CD4-positive, alpha-beta memory T cell (primary cell): ENCODE measurements around the gene GPAT3. TPM values are rescaled to one million over a fixed set of nuclear protein-coding genes. Genes with fewer than 3 reads are reported as not detected.
"Not testable (repeated sequence)": the region's sequence is repeated elsewhere in the genome, so short reads cannot be mapped to it uniquely, and the experiment has no call there.

ENCODE experiments used
- CTCF ChIA-PET: fragments of 350-600 bp; sonication (Branson Sonifier 250); formaldehyde crosslinking; loops from one replicate; lab custom pipeline; 2021; ENCODE audit warnings: inconsistent platforms; ENCODE audit not compliant: partially characterized antibody; lab: Charles Lee
- POLR2A ChIA-PET: fragments of 350-600 bp; sonication (Branson Sonifier 250); formaldehyde crosslinking; loops from one replicate; lab custom pipeline; 2021; ENCODE audit not compliant: partially characterized antibody; lab: Charles Lee
- DNase-seq, 5 donors: peaks; one replicate each; pipeline versions ENCODE4 v3.0.0 to v3.0.0-alpha.2; 2020 to 2022; ENCODE audit warnings: mixed read lengths in 1 of 5
- H3K27ac ChIP-seq: one replicate; pipeline ENCODE4 v1.7.0; 2013; ENCODE audit warnings: low read depth, low read length
- H3K27me3 ChIP-seq: 2 replicates; pipeline ENCODE4 v1.7.0; 2013; ENCODE audit warnings: mild to moderate bottlenecking, low read length, moderate library complexity; ENCODE audit not compliant: insufficient read depth
- H3K36me3 ChIP-seq: 2 replicates; pipeline ENCODE4 v1.7.0; 2013; ENCODE audit warnings: mild to moderate bottlenecking, low read length, moderate library complexity; ENCODE audit not compliant: insufficient read depth
- H3K4me1 ChIP-seq: 2 replicates; pipeline ENCODE4 v1.7.0; 2013; ENCODE audit warnings: mild to moderate bottlenecking, low read length, moderate library complexity; ENCODE audit not compliant: insufficient read depth
- H3K4me3 ChIP-seq, 2 donors: one replicate each; pipeline ENCODE4 v1.7.0; 2013; ENCODE audit warnings: low read length in 2 of 2, mild to moderate bottlenecking in 1 of 2
- H3K9me3 ChIP-seq, 2 donors: one replicate each; pipeline ENCODE4 v1.7.0; 2013; ENCODE audit warnings: low read length in 2 of 2, control low read depth in 1 of 2; ENCODE audit not compliant: control insufficient read depth in 1 of 2
- H3K27ac Mint-ChIP-seq, 7 donors: one replicate each; pipeline ENCODE4 v1.8.0; 2020 to 2021; ENCODE audit warnings: mixed read lengths in 7 of 7, mild to moderate bottlenecking in 6 of 7, inconsistent platforms in 3 of 7, moderate library complexity in 3 of 7
- H3K27me3 Mint-ChIP-seq, 2 donors: one replicate each; pipeline ENCODE4 v1.8.0; 2020 to 2021; ENCODE audit warnings: mixed read lengths in 2 of 2
- H3K36me3 Mint-ChIP-seq, 2 donors: one replicate each; pipeline ENCODE4 v1.8.0; 2020 to 2021; ENCODE audit warnings: mixed read lengths in 2 of 2, inconsistent platforms in 1 of 2, mild to moderate bottlenecking in 1 of 2
- H3K4me1 Mint-ChIP-seq, 4 donors: one replicate each; pipeline ENCODE4 v1.8.0; 2020 to 2021; ENCODE audit warnings: mixed read lengths in 4 of 4, mild to moderate bottlenecking in 1 of 4
- H3K4me3 Mint-ChIP-seq, 8 donors: one replicate each; pipeline ENCODE4 v1.8.0; 2020 to 2021; ENCODE audit warnings: mixed read lengths in 8 of 8, mild to moderate bottlenecking in 7 of 8, moderate library complexity in 6 of 8, inconsistent platforms in 3 of 8
- H3K9me3 Mint-ChIP-seq, 8 donors: one replicate each; pipeline ENCODE4 v1.8.0; 2020 to 2021; ENCODE audit warnings: mixed read lengths in 8 of 8, mild to moderate bottlenecking in 5 of 8, inconsistent platforms in 3 of 8, moderate library complexity in 1 of 8
- intact Hi-C: fragments of 100-400 bp; cut with micrococcal nuclease; formaldehyde crosslinking; loops from one replicate; pipeline ENCODE4 v1.15.1; 2023
- polyA plus RNA-seq, 2 donors: library from polyadenylated mRNA; unstranded; fragments of 300-500 nt; fragmentation: Illumina TruSeq; gene quantifications; one replicate each; pipeline ENCODE4 v1.2.3, GENCODE V29; 2021
- total RNA-seq, 2 experiments: library from RNA; stranded (reverse); gene quantifications; one replicate each; pipeline ENCODE4 v1.2.3, GENCODE V29; 2021

The GPAT3 gene
- total RNA-seq = 1 to 10 TPM; 7.8 to 8.8 TPM
- polyA plus RNA-seq = 10 to 100 TPM; 11.7 to 13.4 TPM

GRCh38 chr4:83535520-83536361, at the start of gene GPAT3:
GPAT3 (plus strand) TSS chr4:83536108; CDS start chr4:83536623, 515 bp downstream.
- ChIA-PET CTCF (interaction anchor here (0.5 to 1.3 kb wide), 8 partner anchors 9 to 670 kb away, joined by 3 to 4 read pairs (median 3); no protein-coding TSS in a partner anchor), POLR2A (interaction anchor here (0.6 to 3.2 kb wide), 7 partner anchors 9 to 81 kb away, joined by 3 to 34 read pairs (median 3); partner anchors contain the start of gene ABRAXAS1)
- H3K4me1 Mint-ChIP-seq = peaks cover 21 to 38% (median 28%) of the 10 kb centered on the region in 4 donors
- H3K27me3 ChIP-seq = no peaks in the 10 kb centered on the region
- peaks cover 21% of the 10 kb centered on the region for H3K4me1 ChIP-seq
- peaks cover 3 to 7% of the 10 kb centered on the region in 2 donors for H3K27me3 Mint-ChIP-seq
- peak; percentile 58 to 73 (median 67) for DNase-seq
- H3K27ac ChIP-seq = peak within 1 kb of the TSS; percentile 29
- H3K4me3 Mint-ChIP-seq = peak within 1 kb of the TSS; percentile 90 to 99 (median 94)
- H3K9me3 ChIP-seq = no peaks in the 10 kb centered on the region
- no peaks in the 10 kb centered on the region for H3K36me3 ChIP-seq
- intact Hi-C loops = loop anchor here (1.0 to 5.0 kb wide), 5 partner anchors 13 to 79 kb away; partner anchors contain the start of gene MRPS18C
- peak within 1 kb of the TSS; percentile 75 for H3K4me3 ChIP-seq
- H3K27ac Mint-ChIP-seq = peak within 1 kb of the TSS; percentile 79 to 95 (median 89)
- peaks cover 0 to 6% of the 10 kb centered on the region in 2 donors for H3K36me3 Mint-ChIP-seq
- H3K9me3 Mint-ChIP-seq = no peaks in the 10 kb centered on the region

GRCh38 chr4:83486457-83487129, 49.3 kb upstream of the GPAT3 start:
- peak overlapping the region in 6 of 7 donors; percentile 64 to 93 (median 86) for H3K27ac Mint-ChIP-seq
- CTCF ChIA-PET = interaction anchor here (1.3 to 2.0 kb wide), 3 partner anchors 17 to 154 kb away, joined by 3 to 6 read pairs (median 5); no protein-coding TSS in a partner anchor
- Histone ChIP-seq H3K36me3 (no peaks in the 10 kb centered on the region), H3K27me3 (no peaks in the 10 kb centered on the region), H3K9me3 (no peaks in the 10 kb centered on the region), H3K4me1 (peaks cover 23% of the 10 kb centered on the region), H3K4me3 (no peak overlapping the region), H3K27ac (no peak overlapping the region)
- POLR2A ChIA-PET = interaction anchor here (0.5 to 4.5 kb wide), 4 partner anchors 11 to 158 kb away, joined by 3 to 62 read pairs (median 20); partner anchors contain the start of genes GPAT3, HELQ and MRPS18C
- H3K9me3 Mint-ChIP-seq = no peaks in the 10 kb centered on the region
- intact Hi-C loops = loop anchor here (10.0 kb wide), 1 partner anchor 1202 kb away; no protein-coding TSS in a partner anchor
- H3K27me3 Mint-ChIP-seq = peaks cover 0 to 2% of the 10 kb centered on the region in 2 donors
- DNase-seq = no peak
- H3K36me3 Mint-ChIP-seq = peaks cover 0 to 3% of the 10 kb centered on the region in 2 donors
- peak overlapping the region in 4 of 8 donors; percentile 15 to 59 (median 36) for H3K4me3 Mint-ChIP-seq
- H3K4me1 Mint-ChIP-seq = peaks cover 16 to 36% (median 24%) of the 10 kb centered on the region in 4 donors

GRCh38 chr4:83489711-83490326, 46.1 kb upstream of the GPAT3 start:
- no peaks in the 10 kb centered on the region for H3K27me3 ChIP-seq
- no peak for DNase-seq
- no peaks in the 10 kb centered on the region for H3K27me3 Mint-ChIP-seq
- H3K9me3 ChIP-seq = no peaks in the 10 kb centered on the region
- intact Hi-C loops = loop anchor here (10.0 kb wide), 1 partner anchor 1205 kb away; no protein-coding TSS in a partner anchor
- ChIA-PET POLR2A (no interaction called here), CTCF (interaction anchor here (0.7 to 6.0 kb wide), 4 partner anchors 19 to 153 kb away, joined by 3 to 96 read pairs (median 4); no protein-coding TSS in a partner anchor)
- no peaks in the 10 kb centered on the region for H3K36me3 Mint-ChIP-seq
- H3K36me3 ChIP-seq = no peaks in the 10 kb centered on the region
- no peak overlapping the region for H3K4me3 ChIP-seq
- peak overlapping the region in 1 of 8 donors; percentile 52 for H3K4me3 Mint-ChIP-seq
- H3K4me1 Mint-ChIP-seq = peaks cover 7 to 14% (median 10%) of the 10 kb centered on the region in 4 donors
- H3K27ac ChIP-seq = no peak overlapping the region
- no peaks in the 10 kb centered on the region for H3K9me3 Mint-ChIP-seq
- H3K4me1 ChIP-seq = peaks cover 6% of the 10 kb centered on the region
- H3K27ac Mint-ChIP-seq = peak overlapping the region in 1 of 7 donors; percentile 57

- CTCF ChIA-PET = interaction anchor here (0.8 to 6.0 kb wide), 11 partner anchors 10 to 152 kb away, joined by 3 to 96 read pairs (median 4); no protein-coding TSS in a partner anchor
- Histone ChIP-seq H3K27ac (no peak overlapping the region), H3K4me3 (no peak overlapping the region), H3K9me3 (no peaks in the 10 kb centered on the region), H3K36me3 (no peaks in the 10 kb centered on the region), H3K4me1 (no peaks in the 10 kb centered on the region), H3K27me3 (no peaks in the 10 kb centered on the region)
- no peak overlapping the region for H3K27ac Mint-ChIP-seq
- no peaks in the 10 kb centered on the region for H3K27me3 Mint-ChIP-seq
- POLR2A ChIA-PET = no interaction called here
- H3K36me3 Mint-ChIP-seq = no peaks in the 10 kb centered on the region
- intact Hi-C loops = loop anchor here (1.0 kb wide), 1 partner anchor 149 kb away; no protein-coding TSS in a partner anchor
- peaks cover 3 to 7% (median 4%) of the 10 kb centered on the region in 4 donors for H3K4me1 Mint-ChIP-seq
- no peak overlapping the region for H3K4me3 Mint-ChIP-seq
- no peaks in the 10 kb centered on the region for H3K9me3 Mint-ChIP-seq
- peak in 4 of 5 donors; percentile 29 to 46 (median 35) for DNase-seq
These were observed 44.9 kb upstream of the GPAT3 start for GRCh38 chr4:83490876-83491450.

GRCh38 chr4:83496085-83496917, 39.6 kb upstream of the GPAT3 start:
- ChIA-PET POLR2A (interaction anchor here (1.6 kb wide), 1 partner anchor 11 kb away, joined by 5 read pairs; the partner anchor contains the start of gene ABRAXAS1), CTCF (interaction anchor here (0.8 to 1.4 kb wide), 4 partner anchors 42 to 148 kb away, joined by 3 to 4 read pairs (median 4); no protein-coding TSS in a partner anchor)
- H3K27me3 Mint-ChIP-seq, H3K27ac ChIP-seq, H3K27ac Mint-ChIP-seq, H3K4me1 ChIP-seq, H3K4me1 Mint-ChIP-seq, H3K4me3 ChIP-seq, H3K9me3 Mint-ChIP-seq, H3K27me3 ChIP-seq, H3K9me3 ChIP-seq, H3K36me3 ChIP-seq, H3K36me3 Mint-ChIP-seq, H3K4me3 Mint-ChIP-seq, DNase-seq, intact Hi-C loops: not testable (repeated sequence)
